ENCODE results near the gene GATD1. TPM values are rescaled to one million over a fixed set of nuclear protein-coding genes. Genes with fewer than 3 reads are reported as not detected.

The GATD1 gene, protein sequence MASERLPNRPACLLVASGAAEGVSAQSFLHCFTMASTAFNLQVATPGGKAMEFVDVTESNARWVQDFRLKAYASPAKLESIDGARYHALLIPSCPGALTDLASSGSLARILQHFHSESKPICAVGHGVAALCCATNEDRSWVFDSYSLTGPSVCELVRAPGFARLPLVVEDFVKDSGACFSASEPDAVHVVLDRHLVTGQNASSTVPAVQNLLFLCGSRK
- total RNA-seq (2021; ENCODE audit: unreplicated experiment) = 88.7 TPM
- 31.8 and 45.0 TPM in 2 replicates for polyA plus RNA-seq (2012)
- percentile 80 among the genes with signal in this experiment for Bru-seq, nascent RNA
- BruChase-seq, experiment 1, labeled RNA remaining after a 6-hour chase = percentile 83 among the genes with signal in this experiment
- BruChase-seq, experiment 2, labeled RNA remaining after a 2-hour chase = percentile 91 among the genes with signal in this experiment
- long read RNA-seq, full-length matches to known transcripts = 4 of 31 reads
- long read RNA-seq, partial matches to known transcripts = 1 of 31 reads
- long read RNA-seq, other reads (novel, unspliced or antisense) = 26 of 31 reads

DNA sequence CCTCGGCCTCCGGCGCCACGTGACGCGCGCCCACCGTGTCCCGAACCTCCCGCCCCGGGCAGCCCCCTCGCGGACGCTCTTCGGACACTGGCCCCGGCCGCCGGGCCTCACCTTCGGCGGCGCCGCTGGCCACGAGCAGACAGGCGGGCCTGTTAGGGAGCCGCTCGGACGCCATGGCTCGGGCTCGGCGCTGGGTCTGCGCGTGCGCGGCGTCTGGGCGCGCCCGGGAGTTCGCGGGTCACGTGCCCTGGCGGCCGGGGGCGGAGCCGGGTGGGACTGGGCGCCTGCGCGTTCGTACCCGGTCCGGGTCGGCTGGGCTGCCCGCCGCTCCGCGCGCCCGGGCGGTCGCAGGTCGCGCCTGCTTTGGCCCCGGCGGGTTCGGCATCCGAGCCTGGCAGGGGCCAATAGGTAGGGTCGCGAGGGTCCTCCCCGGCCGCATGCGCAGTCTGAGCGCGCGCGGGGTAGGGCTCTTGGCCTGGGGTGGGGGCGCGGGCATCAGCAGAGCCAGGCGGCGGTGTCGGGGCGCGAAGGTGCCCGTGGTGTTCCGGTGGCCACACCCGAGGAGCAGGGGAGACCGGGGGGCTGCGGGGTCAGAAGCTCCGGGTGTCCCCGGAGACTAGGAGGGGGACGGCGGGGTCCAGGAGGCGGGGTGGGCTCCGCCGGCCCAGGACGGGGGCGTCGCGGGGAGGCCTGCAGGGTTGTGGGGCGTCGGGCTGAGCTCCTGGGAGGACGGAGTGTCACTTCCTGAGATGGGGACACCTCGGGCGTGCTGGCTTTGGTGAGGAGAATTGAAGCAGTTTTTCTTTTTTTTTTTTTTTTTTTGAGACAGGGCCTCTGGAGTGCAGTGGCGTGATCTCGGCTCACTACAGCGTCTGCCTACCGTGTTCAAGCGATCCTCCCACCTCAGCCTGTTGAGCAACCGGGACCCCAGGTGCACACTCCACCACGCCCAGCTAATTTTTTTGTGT, at the start of gene GATD1:
GATD1 (minus strand) TSS at position 200 of the 968 bp plus-strand sequence; CDS start at position 175, 25 bp downstream.
- peaks cover 77% of the 10 kb centered on the region for H3K79me2 ChIP-seq (ENCODE audit: insufficient read depth, low read length)
- DNase-seq (ENCODE audit: low read depth, low spot score) (peak; percentile 46), ATAC-seq (peak; percentile 79)
- H3K27me3 ChIP-seq (ENCODE audit: insufficient read depth, low read length) = no peaks in the 10 kb centered on the region
- RAD21 ChIA-PET (ENCODE audit: low non-redundant PET in 1 of 2, low total read pairs in 2 of 2, uncharacterized antibody in 2 of 2, unreplicated experiment in 2 of 2) = no interaction called here
- peak within 1 kb of the TSS; percentile 95 for H3K27ac ChIP-seq (ENCODE audit: low read depth, low read length)
- intact Hi-C loops (cut with micrococcal nuclease) = no loop called here
- peaks cover 17 to 38% of the 10 kb centered on the region in 2 experiments for H3K4me1 ChIP-seq (ENCODE audit: control insufficient read depth in 1 of 2, insufficient read depth in 2 of 2, low read length in 2 of 2)
- CTCF ChIA-PET = no interaction called here
- no peaks in the 10 kb centered on the region for H3K9me3 ChIP-seq (ENCODE audit: control insufficient read depth in 1 of 2, insufficient read depth in 1 of 2, low read depth in 1 of 2, low read length in 2 of 2)
- H4K20me1 ChIP-seq (ENCODE audit: insufficient read depth) = no peaks in the 10 kb centered on the region
- H3K4me2 ChIP-seq (ENCODE audit: low read length) = peak within 1 kb of the TSS; percentile 93
- POLR2A ChIA-PET = interaction anchor here (0.9 kb wide), 1 partner anchor 13 kb away, joined by 8 read pairs; the partner anchor contains the start of gene CEND1
- H2AFZ ChIP-seq (ENCODE audit: low read depth, low read length, poor library complexity, severe bottlenecking) = no peak within 1 kb of the TSS
- BruUV-seq (replicated peaks) = TSS peak; percentile 44
- H3K9ac ChIP-seq (ENCODE audit: low read length) = peak within 1 kb of the TSS; percentile 99
- H3K36me3 ChIP-seq (ENCODE audit: control insufficient read depth in 1 of 2, insufficient read depth in 2 of 2, low read length in 2 of 2) = peaks cover 5 to 15% of the 10 kb centered on the region in 2 experiments; a peak in 2 of 4 replicates
- no peaks in the 10 kb centered on the region for H3K9me2 ChIP-seq (ENCODE audit: insufficient read depth)
- peak within 1 kb of the TSS; percentile 89 to 90 for H3K4me3 ChIP-seq (replicated peaks in 1 of 2; ENCODE audit: low read depth in 1 of 2, low read length in 2 of 2)
- TF ChIP-seq POLR2A (IDR thresholded peaks at IDR 0.05; ENCODE audit: borderline replicate concordance, extremely low read depth, insufficient read depth, insufficient read length) (peak; percentile 97), CBX3 (IDR thresholded peaks at IDR 0.05; ENCODE audit: low read depth) (no peak), SP1 (IDR thresholded peaks at IDR 0.05; ENCODE audit: low read depth) (no peak), SRF (IDR thresholded peaks at IDR 0.05; ENCODE audit: low read depth) (no peak), YY1 (IDR thresholded peaks at IDR 0.05; ENCODE audit: extremely low read depth, insufficient replicate concordance, low read depth, low read length) (peak; percentile 85), FOSL1 (IDR thresholded peaks at IDR 0.05; ENCODE audit: low read depth) (no peak), ZFX (IDR thresholded peaks at IDR 0.05) (peak; percentile 75; the same call in 1 of the 2 replicates), JUND (IDR thresholded peaks at IDR 0.05) (no peak), CEBPB (IDR thresholded peaks at IDR 0.05; ENCODE audit: low read depth) (no peak), RAD21 (IDR thresholded peaks at IDR 0.05; ENCODE audit: low read depth) (no peak), EZH2 (IDR thresholded peaks at IDR 0.05) (no peak), EZH2phosphoT487 (IDR thresholded peaks at IDR 0.05; ENCODE audit: borderline replicate concordance) (no peak), ELF1 (IDR thresholded peaks at IDR 0.05; ENCODE audit: borderline replicate concordance, low read depth) (no peak)
- TF ChIP-seq, protein P1, sequence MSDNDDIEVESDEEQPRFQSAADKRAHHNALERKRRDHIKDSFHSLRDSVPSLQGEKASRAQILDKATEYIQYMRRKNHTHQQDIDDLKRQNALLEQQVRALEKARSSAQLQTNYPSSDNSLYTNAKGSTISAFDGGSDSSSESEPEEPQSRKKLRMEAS (IDR thresholded peaks at IDR 0.05) = peak; percentile 55
- TF ChIP-seq, protein P2, sequence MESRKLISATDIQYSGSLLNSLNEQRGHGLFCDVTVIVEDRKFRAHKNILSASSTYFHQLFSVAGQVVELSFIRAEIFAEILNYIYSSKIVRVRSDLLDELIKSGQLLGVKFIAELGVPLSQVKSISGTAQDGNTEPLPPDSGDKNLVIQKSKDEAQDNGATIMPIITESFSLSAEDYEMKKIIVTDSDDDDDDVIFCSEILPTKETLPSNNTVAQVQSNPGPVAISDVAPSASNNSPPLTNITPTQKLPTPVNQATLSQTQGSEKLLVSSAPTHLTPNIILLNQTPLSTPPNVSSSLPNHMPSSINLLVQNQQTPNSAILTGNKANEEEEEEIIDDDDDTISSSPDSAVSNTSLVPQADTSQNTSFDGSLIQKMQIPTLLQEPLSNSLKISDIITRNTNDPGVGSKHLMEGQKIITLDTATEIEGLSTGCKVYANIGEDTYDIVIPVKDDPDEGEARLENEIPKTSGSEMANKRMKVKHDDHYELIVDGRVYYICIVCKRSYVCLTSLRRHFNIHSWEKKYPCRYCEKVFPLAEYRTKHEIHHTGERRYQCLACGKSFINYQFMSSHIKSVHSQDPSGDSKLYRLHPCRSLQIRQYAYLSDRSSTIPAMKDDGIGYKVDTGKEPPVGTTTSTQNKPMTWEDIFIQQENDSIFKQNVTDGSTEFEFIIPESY (IDR thresholded peaks at IDR 0.05; ENCODE audit: extremely low read depth, insufficient replicate concordance, low read length) = no peak
- TF ChIP-seq, protein P3, sequence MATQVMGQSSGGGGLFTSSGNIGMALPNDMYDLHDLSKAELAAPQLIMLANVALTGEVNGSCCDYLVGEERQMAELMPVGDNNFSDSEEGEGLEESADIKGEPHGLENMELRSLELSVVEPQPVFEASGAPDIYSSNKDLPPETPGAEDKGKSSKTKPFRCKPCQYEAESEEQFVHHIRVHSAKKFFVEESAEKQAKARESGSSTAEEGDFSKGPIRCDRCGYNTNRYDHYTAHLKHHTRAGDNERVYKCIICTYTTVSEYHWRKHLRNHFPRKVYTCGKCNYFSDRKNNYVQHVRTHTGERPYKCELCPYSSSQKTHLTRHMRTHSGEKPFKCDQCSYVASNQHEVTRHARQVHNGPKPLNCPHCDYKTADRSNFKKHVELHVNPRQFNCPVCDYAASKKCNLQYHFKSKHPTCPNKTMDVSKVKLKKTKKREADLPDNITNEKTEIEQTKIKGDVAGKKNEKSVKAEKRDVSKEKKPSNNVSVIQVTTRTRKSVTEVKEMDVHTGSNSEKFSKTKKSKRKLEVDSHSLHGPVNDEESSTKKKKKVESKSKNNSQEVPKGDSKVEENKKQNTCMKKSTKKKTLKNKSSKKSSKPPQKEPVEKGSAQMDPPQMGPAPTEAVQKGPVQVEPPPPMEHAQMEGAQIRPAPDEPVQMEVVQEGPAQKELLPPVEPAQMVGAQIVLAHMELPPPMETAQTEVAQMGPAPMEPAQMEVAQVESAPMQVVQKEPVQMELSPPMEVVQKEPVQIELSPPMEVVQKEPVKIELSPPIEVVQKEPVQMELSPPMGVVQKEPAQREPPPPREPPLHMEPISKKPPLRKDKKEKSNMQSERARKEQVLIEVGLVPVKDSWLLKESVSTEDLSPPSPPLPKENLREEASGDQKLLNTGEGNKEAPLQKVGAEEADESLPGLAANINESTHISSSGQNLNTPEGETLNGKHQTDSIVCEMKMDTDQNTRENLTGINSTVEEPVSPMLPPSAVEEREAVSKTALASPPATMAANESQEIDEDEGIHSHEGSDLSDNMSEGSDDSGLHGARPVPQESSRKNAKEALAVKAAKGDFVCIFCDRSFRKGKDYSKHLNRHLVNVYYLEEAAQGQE (IDR thresholded peaks at IDR 0.05; ENCODE audit: low read depth) = no peak
